ENCODE data around the gene EYS. TPM values are rescaled to one million over a fixed set of nuclear protein-coding genes. Genes with fewer than 3 reads are reported as not detected.

EYS gene
- total and polyA plus RNA-seq, 3 experiments from 2014 or later = not detected

- ChIA-PET POLR2A (no interaction called here), CTCF (no interaction called here)
- no peaks in the 10 kb centered on the region for H3K4me1 ChIP-seq (ENCODE audit: insufficient read depth, low read length)
- H3K27me3 Mint-ChIP-seq = no peaks in the 10 kb centered on the region
- H3K27ac Mint-ChIP-seq = no peak overlapping the region
- H3K27me3 ChIP-seq (ENCODE audit: insufficient read depth, low read length, poor library complexity, severe bottlenecking) = no peaks in the 10 kb centered on the region
- H3K9me3 Mint-ChIP-seq = peaks cover 2 to 14% (median 8%) of the 10 kb centered on the region in 5 donors
- H3K4me1 Mint-ChIP-seq = no peaks in the 10 kb centered on the region
- no peak for DNase-seq
- H3K4me3 Mint-ChIP-seq = no peak overlapping the region
- H3K9me3 ChIP-seq (ENCODE audit: low read length) = no peaks in the 10 kb centered on the region
- no peak overlapping the region for H3K27ac ChIP-seq (ENCODE audit: low read depth, low read length)
- no peaks in the 10 kb centered on the region for H3K36me3 ChIP-seq (ENCODE audit: insufficient read depth, low read length)
- H3K4me3 ChIP-seq (ENCODE audit: low read length) = no peak overlapping the region
- no peaks in the 10 kb centered on the region for H3K36me3 Mint-ChIP-seq
Observed at GRCh38 chr6:64724091-64724490, 982.9 kb downstream of the EYS start.

- H3K27ac Mint-ChIP-seq = no peak overlapping the region
- CTCF ChIA-PET = no interaction called here
- no peaks in the 10 kb centered on the region for H3K27me3 Mint-ChIP-seq
Observed at GRCh38 chr6:64723327-64724058, 983.5 kb downstream of the EYS start.

GRCh38 chr6:64721865-64722264, 985.2 kb downstream of the EYS start:
- H3K9me3 Mint-ChIP-seq = peaks cover 8 to 11% (median 10%) of the 10 kb centered on the region in 5 donors
- POLR2A ChIA-PET = no interaction called here

More at GRCh38 chr6:64723327-64724058, 983.5 kb downstream of the EYS start:
- no peak overlapping the region for H3K27ac ChIP-seq (ENCODE audit: low read depth, low read length)
- no peaks in the 10 kb centered on the region for H3K27me3 ChIP-seq (ENCODE audit: insufficient read depth, low read length, poor library complexity, severe bottlenecking)
- H3K4me3 Mint-ChIP-seq = no peak overlapping the region
- H3K9me3 ChIP-seq (ENCODE audit: low read length) = no peaks in the 10 kb centered on the region
- POLR2A ChIA-PET = no interaction called here
- DNase-seq = no peak
- no peaks in the 10 kb centered on the region for H3K4me1 Mint-ChIP-seq
- no peak overlapping the region for H3K4me3 ChIP-seq (ENCODE audit: low read length)
- no peaks in the 10 kb centered on the region for H3K4me1 ChIP-seq (ENCODE audit: insufficient read depth, low read length)
- no peaks in the 10 kb centered on the region for H3K36me3 ChIP-seq (ENCODE audit: insufficient read depth, low read length)
- no peaks in the 10 kb centered on the region for H3K36me3 Mint-ChIP-seq
- peaks cover 2 to 18% (median 9%) of the 10 kb centered on the region in 5 donors for H3K9me3 Mint-ChIP-seq

GRCh38 chr6:64717281-64717680, 989.7 kb downstream of the EYS start:
- no peaks in the 10 kb centered on the region for H3K9me3 ChIP-seq (ENCODE audit: low read length)
- Mint-ChIP-seq H3K36me3 (peaks cover 0 to 3% (median 0%) of the 10 kb centered on the region in 3 donors), H3K4me3 (no peak overlapping the region), H3K4me1 (no peaks in the 10 kb centered on the region), H3K27ac (no peak overlapping the region), H3K9me3 (peaks cover 10 to 20% (median 10%) of the 10 kb centered on the region in 5 donors), H3K27me3 (no peaks in the 10 kb centered on the region)
- H3K27me3 ChIP-seq (ENCODE audit: insufficient read depth, low read length, poor library complexity, severe bottlenecking) = no peaks in the 10 kb centered on the region
- no peaks in the 10 kb centered on the region for H3K36me3 ChIP-seq (ENCODE audit: insufficient read depth, low read length)
- H3K4me3 ChIP-seq (ENCODE audit: low read length) = no peak overlapping the region
- H3K27ac ChIP-seq (ENCODE audit: low read depth, low read length) = no peak overlapping the region
- CTCF ChIA-PET = no interaction called here
- no peak for DNase-seq
- H3K4me1 ChIP-seq (ENCODE audit: insufficient read depth, low read length) = no peaks in the 10 kb centered on the region
- POLR2A ChIA-PET = no interaction called here

More at GRCh38 chr6:64721865-64722264, 985.2 kb downstream of the EYS start:
- DNase-seq = no peak
- Mint-ChIP-seq H3K4me3 (no peak overlapping the region), H3K36me3 (no peaks in the 10 kb centered on the region), H3K27ac (no peak overlapping the region), H3K27me3 (no peaks in the 10 kb centered on the region), H3K4me1 (no peaks in the 10 kb centered on the region)
- Histone ChIP-seq H3K4me1 (ENCODE audit: insufficient read depth, low read length) (no peaks in the 10 kb centered on the region), H3K27ac (ENCODE audit: low read depth, low read length) (no peak overlapping the region), H3K4me3 (ENCODE audit: low read length) (no peak overlapping the region), H3K9me3 (ENCODE audit: low read length) (no peaks in the 10 kb centered on the region), H3K36me3 (ENCODE audit: insufficient read depth, low read length) (no peaks in the 10 kb centered on the region), H3K27me3 (ENCODE audit: insufficient read depth, low read length, poor library complexity, severe bottlenecking) (no peaks in the 10 kb centered on the region)
- CTCF ChIA-PET = no interaction called here

- POLR2A ChIA-PET = no interaction called here
- no peaks in the 10 kb centered on the region for H3K4me1 ChIP-seq (ENCODE audit: insufficient read depth, low read length)
- CTCF ChIA-PET = no interaction called here
- no peak overlapping the region for H3K4me3 Mint-ChIP-seq
- no peaks in the 10 kb centered on the region for H3K4me1 Mint-ChIP-seq
- peaks cover 7 to 22% (median 8%) of the 10 kb centered on the region in 5 donors for H3K9me3 Mint-ChIP-seq
- no peaks in the 10 kb centered on the region for H3K27me3 Mint-ChIP-seq
- H3K4me3 ChIP-seq (ENCODE audit: low read length) = no peak overlapping the region
- no peak overlapping the region for H3K27ac Mint-ChIP-seq
- peaks cover 0 to 3% (median 0%) of the 10 kb centered on the region in 3 donors for H3K36me3 Mint-ChIP-seq
- H3K27me3 ChIP-seq (ENCODE audit: insufficient read depth, low read length, poor library complexity, severe bottlenecking) = no peaks in the 10 kb centered on the region
- no peak for DNase-seq
- no peaks in the 10 kb centered on the region for H3K9me3 ChIP-seq (ENCODE audit: low read length)
- no peak overlapping the region for H3K27ac ChIP-seq (ENCODE audit: low read depth, low read length)
- H3K36me3 ChIP-seq (ENCODE audit: insufficient read depth, low read length) = no peaks in the 10 kb centered on the region
Observed at GRCh38 chr6:64715624-64716023, 991.4 kb downstream of the EYS start.

- H3K4me3 Mint-ChIP-seq = no peak overlapping the region
- POLR2A ChIA-PET = no interaction called here
- no peak overlapping the region for H3K4me3 ChIP-seq (ENCODE audit: low read length)
- DNase-seq = no peak
- CTCF ChIA-PET = no interaction called here
- peaks cover 0 to 3% (median 0%) of the 10 kb centered on the region in 3 donors for H3K36me3 Mint-ChIP-seq
- H3K4me1 ChIP-seq (ENCODE audit: insufficient read depth, low read length) = no peaks in the 10 kb centered on the region
- no peak overlapping the region for H3K27ac ChIP-seq (ENCODE audit: low read depth, low read length)
- peaks cover 4 to 18% (median 7%) of the 10 kb centered on the region in 5 donors for H3K9me3 Mint-ChIP-seq
- H3K27me3 ChIP-seq (ENCODE audit: insufficient read depth, low read length, poor library complexity, severe bottlenecking) = no peaks in the 10 kb centered on the region
- H3K36me3 ChIP-seq (ENCODE audit: insufficient read depth, low read length) = no peaks in the 10 kb centered on the region
- no peaks in the 10 kb centered on the region for H3K27me3 Mint-ChIP-seq
- H3K9me3 ChIP-seq (ENCODE audit: low read length) = no peaks in the 10 kb centered on the region
- no peak overlapping the region for H3K27ac Mint-ChIP-seq
- no peaks in the 10 kb centered on the region for H3K4me1 Mint-ChIP-seq
Observed at GRCh38 chr6:64714073-64714472, 993.0 kb downstream of the EYS start.

GRCh38 chr6:64713175-64713574, 993.9 kb downstream of the EYS start:
- DNase-seq = no peak
- peaks cover 3 to 15% (median 5%) of the 10 kb centered on the region in 5 donors for H3K9me3 Mint-ChIP-seq
- Histone ChIP-seq H3K9me3 (ENCODE audit: low read length) (no peaks in the 10 kb centered on the region), H3K36me3 (ENCODE audit: insufficient read depth, low read length) (no peaks in the 10 kb centered on the region), H3K4me1 (ENCODE audit: insufficient read depth, low read length) (no peaks in the 10 kb centered on the region), H3K27ac (ENCODE audit: low read depth, low read length) (no peak overlapping the region), H3K4me3 (ENCODE audit: low read length) (no peak overlapping the region), H3K27me3 (ENCODE audit: insufficient read depth, low read length, poor library complexity, severe bottlenecking) (no peaks in the 10 kb centered on the region)
- no peak overlapping the region for H3K4me3 Mint-ChIP-seq
- no peak overlapping the region for H3K27ac Mint-ChIP-seq
- no peaks in the 10 kb centered on the region for H3K4me1 Mint-ChIP-seq
- CTCF ChIA-PET = no interaction called here
- peaks cover 0 to 3% (median 0%) of the 10 kb centered on the region in 3 donors for H3K36me3 Mint-ChIP-seq
- no peaks in the 10 kb centered on the region for H3K27me3 Mint-ChIP-seq
- POLR2A ChIA-PET = no interaction called here

- POLR2A ChIA-PET = no interaction called here
- Histone ChIP-seq H3K27me3 (ENCODE audit: insufficient read depth, low read length, poor library complexity, severe bottlenecking) (no peaks in the 10 kb centered on the region), H3K4me3 (ENCODE audit: low read length) (no peak overlapping the region)
Observed at GRCh38 chr6:64712606-64713005, 994.4 kb downstream of the EYS start.

More at GRCh38 chr6:64712606-64713005, 994.4 kb downstream of the EYS start:
- no peak overlapping the region for H3K27ac Mint-ChIP-seq
- H3K4me1 ChIP-seq (ENCODE audit: insufficient read depth, low read length) = no peaks in the 10 kb centered on the region
- peaks cover 0 to 3% (median 0%) of the 10 kb centered on the region in 3 donors for H3K36me3 Mint-ChIP-seq
- no peaks in the 10 kb centered on the region for H3K27me3 Mint-ChIP-seq
- H3K4me1 Mint-ChIP-seq = no peaks in the 10 kb centered on the region
- H3K27ac ChIP-seq (ENCODE audit: low read depth, low read length) = no peak overlapping the region
- peaks cover 2 to 15% (median 5%) of the 10 kb centered on the region in 5 donors for H3K9me3 Mint-ChIP-seq
- DNase-seq = no peak
- CTCF ChIA-PET = no interaction called here
- H3K9me3 ChIP-seq (ENCODE audit: low read length) = no peaks in the 10 kb centered on the region
- H3K4me3 Mint-ChIP-seq = no peak overlapping the region
- no peaks in the 10 kb centered on the region for H3K36me3 ChIP-seq (ENCODE audit: insufficient read depth, low read length)

All from CD8-positive, alpha-beta memory T cell (primary cell).